NCI-H748 treated with DMSO at 0.1 percent for 48 hours (cell line): Measurements from ENCODE around the gene DMTF1.
"Not testable (repeated sequence)": the region's sequence is repeated elsewhere in the genome, so short reads cannot be mapped to it uniquely, and the experiment has no call there.

ENCODE experiments used
- DNase-seq: peaks from one replicate; lab custom pipeline; 2025; lab: John Stamatoyannopoulos, UW

Gene DMTF1, protein sequence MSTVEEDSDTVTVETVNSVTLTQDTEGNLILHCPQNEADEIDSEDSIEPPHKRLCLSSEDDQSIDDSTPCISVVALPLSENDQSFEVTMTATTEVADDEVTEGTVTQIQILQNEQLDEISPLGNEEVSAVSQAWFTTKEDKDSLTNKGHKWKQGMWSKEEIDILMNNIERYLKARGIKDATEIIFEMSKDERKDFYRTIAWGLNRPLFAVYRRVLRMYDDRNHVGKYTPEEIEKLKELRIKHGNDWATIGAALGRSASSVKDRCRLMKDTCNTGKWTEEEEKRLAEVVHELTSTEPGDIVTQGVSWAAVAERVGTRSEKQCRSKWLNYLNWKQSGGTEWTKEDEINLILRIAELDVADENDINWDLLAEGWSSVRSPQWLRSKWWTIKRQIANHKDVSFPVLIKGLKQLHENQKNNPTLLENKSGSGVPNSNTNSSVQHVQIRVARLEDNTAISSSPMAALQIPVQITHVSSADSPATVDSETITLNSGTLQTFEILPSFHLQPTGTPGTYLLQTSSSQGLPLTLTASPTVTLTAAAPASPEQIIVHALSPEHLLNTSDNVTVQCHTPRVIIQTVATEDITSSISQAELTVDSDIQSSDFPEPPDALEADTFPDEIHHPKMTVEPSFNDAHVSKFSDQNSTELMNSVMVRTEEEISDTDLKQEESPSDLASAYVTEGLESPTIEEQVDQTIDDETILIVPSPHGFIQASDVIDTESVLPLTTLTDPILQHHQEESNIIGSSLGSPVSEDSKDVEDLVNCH

GRCh38 chr7:87152112-87152896 lies at the start of gene DMTF1:
TSS of gene DMTF1 (plus strand) at chr7:87152453. CDS start at chr7:87164942, 12,489 bp downstream.
- peak; percentile 88 for DNase-seq

DNA sequence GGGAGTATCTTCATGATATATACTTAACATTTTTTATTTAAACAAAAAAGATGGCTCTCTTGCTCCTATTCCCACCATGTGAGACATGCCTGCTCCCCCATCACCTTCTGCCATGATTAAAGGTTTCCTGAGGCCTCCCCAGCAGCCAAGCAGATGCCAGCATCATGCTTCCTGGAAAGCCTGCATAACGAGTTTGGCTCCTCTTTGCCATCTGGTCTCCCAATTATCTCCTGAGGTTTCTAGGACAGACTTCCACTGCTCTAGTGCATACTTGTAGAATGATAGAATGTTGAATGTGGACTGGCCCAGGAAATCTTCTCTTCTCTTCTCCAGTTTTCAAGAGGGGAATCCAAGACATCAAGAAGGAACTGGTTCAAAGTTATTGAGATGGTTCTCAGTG lies 46.9 kb upstream of the DMTF1 start:
- DNase-seq, result no peak

DNA sequence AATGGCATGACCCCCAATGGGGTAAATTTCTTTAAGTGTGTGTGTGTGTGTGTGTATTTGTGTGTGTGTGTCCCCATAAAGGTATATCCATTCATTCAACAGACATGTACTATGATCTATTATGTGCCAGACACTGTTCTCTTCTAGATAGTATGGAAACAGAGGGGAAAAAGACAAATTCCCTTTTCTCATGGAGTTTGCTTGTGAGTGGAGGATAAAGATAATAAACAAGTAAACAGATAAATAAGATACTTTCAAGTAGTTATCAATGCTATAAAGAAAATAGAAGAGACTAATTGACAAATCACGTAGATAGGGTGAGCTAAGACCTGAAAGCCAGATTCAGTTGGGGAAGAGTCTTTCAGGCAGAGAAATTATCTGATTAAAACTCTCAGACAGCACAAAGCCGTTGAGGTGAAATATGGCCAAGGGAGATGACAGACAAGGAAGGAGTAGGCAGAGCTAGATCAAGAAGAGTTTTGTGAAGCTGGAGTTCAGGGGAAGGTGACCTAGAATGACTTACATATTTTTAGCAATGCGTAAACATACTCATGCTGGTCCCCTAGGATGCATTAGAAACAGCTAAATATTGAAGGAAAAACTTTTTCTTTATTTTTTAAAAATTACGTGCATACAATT lies 45.2 kb upstream of the DMTF1 start:
- no peak for DNase-seq

DNA sequence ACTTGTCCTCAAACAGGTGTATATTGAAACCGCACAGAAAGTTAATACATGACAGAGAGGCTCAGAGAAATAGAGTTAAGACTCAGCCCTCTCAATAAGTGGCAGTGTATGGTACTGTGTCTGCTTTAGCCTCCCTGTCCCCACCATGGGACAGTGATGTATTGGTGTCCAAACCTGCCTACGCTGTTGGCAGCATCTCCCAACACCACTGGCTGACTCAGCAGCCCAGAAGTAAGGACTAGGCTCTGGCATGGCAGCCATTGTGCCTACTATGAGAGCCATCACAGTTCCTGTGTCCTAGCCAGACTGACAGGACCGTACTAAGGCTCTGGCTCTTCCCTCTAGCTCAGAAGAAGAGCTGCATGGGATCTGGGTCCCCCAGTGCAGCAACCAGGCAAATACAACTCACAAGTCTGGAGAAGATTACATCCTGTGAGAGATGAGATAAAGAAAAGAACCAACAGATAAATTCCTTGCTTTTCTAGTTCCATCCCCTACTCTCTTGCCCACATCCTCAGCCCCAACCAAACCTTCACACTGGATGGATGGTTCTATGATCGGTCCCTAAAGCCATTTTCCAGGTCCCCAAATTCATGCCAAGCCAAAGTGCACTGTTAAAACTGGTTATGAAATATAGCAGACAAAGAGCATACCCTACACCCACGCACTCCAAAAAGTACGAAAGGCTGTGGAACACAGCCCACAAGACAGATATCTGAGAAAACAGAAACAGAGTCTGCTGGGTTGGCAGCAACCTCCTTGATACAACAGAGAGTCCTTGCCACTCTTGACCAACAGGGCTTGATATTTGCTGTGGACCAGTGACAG lies 44.1 kb upstream of the DMTF1 start:
- DNase-seq, result no peak

DNA sequence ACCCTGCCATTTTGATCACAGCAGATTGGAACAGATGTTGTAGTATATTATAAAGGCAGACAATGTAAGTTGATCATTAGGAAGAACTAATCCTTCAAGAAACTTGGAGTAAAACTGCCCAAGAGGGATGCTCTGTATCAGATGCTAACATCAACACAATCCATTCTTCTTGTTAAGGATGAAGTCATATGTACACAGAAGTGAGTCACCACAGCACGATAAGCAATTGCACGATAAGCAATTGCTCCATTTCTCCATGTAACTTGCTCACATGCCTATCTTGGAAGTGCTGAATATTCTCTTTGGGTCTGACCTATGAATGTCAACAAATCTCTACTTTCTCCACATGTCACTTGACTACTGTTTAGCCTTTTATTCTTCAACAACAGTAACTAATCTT lies 41.5 kb upstream of the DMTF1 start:
- no peak for DNase-seq

DNA sequence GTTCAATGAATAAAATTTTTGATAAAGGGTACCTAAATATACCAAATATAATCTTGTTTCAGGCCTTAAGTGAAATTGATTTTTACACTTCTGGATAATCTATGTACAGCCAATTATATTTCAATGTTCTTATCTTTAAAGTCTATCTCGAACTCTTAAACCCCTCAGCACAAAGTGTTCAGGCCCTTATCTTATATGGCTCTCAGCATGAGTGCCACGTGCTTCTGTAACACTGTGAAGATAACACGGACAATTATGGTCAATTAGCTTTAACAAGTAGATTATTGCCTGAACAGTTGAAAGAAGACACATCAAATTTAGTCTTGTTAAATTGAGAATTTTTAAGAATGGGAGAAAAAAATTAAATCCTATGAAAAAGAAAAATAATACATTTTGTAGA lies 40.4 kb upstream of the DMTF1 start:
- DNase-seq, result no peak

GRCh38 chr7:87113077-87113476 lies 39.2 kb upstream of the DMTF1 start:
- no peak for DNase-seq

- not testable (repeated sequence) for DNase-seq
Measured at GRCh38 chr7:87113904-87114303, 38.3 kb upstream of the DMTF1 start.

- not testable (repeated sequence) for DNase-seq
Measured at GRCh38 chr7:87115772-87116171, 36.5 kb upstream of the DMTF1 start.

DNA sequence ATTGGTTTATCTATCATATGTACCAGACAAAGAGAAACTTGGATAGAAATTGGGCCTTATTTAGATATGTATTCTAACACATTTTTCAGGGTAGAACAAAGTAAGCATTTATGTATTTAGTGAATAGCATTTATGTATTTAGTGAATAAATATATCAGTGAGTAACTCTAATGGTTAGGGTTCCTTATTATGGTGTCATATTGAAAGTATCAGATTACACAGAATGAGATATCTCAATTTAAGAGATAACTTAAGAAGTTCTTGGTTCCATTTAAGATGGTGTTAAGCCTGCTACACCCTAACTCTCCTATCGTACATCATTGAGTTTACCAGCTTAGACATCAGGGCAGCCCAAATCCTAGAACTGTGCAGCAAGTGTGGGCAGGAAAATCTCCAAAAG lies 35.9 kb upstream of the DMTF1 start:
- DNase-seq, result no peak

DNA sequence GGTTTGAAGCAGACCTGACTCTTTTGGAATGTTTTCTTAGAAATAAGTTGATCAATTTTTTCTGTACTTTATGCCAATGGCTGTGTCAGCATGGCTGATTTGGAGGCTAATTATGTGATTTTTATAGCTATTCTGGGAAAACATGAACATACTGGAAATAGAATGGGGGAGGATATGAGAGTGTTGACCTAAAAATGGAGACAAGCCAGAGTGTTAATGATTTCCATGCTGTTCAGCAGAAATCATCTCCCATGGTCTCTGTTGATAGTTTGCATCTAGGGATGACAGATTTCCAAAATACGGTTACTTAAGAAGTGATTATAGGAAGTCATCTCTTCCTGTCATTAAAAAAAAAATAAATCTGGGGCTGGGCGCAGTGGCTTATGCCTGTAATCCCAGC lies 32.7 kb upstream of the DMTF1 start:
- no peak for DNase-seq

- DNase-seq, result no peak
Measured at GRCh38 chr7:87123105-87123504, 29.1 kb upstream of the DMTF1 start.

GRCh38 chr7:87127019-87127418 lies 25.2 kb upstream of the DMTF1 start:
- no peak for DNase-seq

DNA sequence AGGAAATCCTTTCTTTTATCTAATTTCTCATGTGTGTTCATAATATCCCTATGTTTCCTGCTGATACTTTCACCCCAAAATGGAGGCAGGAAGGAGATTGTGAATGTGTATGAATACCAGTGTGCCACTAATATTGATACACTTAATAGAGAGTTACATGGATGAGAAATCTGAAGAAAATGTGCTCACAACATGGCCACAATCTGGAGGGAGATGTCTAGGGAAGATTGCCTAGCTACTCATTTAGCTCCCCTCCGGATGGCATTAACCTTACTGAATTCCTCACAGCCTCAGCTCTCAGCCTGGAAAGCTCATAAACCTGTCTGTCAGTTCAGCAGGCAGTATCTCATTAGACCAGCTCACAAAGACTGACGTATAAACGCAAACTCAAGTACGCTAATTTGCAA lies 23.4 kb upstream of the DMTF1 start:
- DNase-seq, result no peak

DNA sequence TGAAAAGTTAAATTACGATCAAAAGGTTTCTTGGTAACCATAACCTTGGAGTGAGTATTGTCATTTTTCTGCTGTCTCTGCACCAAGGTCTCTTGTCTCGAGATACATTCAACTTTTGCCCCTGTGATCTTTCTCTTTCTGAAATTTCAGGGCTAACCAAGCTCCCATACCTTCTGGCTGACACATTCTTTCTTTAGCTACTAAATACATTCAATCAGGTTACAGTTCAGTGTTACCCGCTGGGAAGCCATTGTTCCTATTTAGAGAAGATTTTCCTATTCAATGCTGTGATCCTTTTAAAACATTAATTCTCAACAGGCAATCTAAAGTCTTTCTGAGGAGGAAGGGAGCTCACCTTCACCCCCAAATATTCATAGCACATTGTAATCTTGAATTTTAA lies 22.9 kb upstream of the DMTF1 start:
- no peak for DNase-seq

DNA sequence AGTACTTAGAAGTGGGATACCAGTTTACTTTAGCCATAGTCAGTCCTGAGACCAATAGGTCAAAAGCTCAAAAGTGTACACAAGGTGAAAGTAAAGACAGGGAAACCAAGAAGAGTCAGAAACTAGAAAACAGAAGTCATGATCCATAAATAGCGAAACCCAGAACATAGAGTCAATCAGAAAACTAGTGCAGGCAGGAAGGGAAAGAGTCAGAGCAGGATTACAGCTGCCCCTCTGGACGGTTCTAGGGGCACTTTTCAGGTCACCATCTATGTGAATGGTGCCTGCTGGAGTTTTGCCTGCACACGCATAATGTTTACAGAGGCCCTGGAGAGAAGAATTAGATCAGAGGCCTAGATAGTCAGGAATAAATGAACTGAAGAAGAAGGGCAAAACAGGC lies 22.4 kb upstream of the DMTF1 start:
- DNase-seq, result no peak

DNA sequence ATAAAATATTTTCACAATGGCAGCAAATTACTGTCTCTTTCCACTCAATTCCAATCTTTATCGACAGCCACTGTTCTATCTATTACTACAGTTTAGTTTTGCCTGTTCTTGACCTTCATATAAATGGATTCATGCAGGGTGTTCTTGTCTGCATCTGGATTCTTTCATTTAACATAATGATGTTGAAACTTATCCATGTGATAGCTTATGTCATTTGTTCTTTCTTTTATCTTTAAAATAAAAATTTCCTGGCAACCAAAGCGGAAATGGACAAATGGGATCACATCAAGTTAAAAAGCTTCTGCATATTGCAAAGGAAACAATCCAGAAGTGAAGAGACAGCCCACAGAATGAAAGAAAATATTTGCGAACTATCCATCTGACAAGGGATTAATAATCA lies 20.5 kb upstream of the DMTF1 start:
- no peak for DNase-seq

DNA sequence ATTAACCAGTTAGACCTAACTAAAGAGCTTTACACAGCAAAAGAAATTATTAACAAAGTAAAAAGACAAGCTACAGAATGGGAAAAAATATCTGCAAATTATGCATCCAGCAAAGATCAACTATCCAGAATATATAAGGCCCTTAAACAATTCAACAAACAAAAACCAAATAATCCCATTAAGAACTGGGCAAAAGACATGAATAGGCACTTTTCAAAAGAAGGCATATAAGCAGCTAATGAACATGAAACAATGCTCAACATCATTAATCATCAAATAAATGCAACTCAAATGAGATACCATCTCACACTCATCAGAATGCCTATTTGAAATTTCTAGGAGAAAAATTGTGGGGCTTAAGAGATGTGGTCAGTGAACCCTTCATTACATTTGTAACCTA lies 15.0 kb upstream of the DMTF1 start:
- no peak for DNase-seq

DNA sequence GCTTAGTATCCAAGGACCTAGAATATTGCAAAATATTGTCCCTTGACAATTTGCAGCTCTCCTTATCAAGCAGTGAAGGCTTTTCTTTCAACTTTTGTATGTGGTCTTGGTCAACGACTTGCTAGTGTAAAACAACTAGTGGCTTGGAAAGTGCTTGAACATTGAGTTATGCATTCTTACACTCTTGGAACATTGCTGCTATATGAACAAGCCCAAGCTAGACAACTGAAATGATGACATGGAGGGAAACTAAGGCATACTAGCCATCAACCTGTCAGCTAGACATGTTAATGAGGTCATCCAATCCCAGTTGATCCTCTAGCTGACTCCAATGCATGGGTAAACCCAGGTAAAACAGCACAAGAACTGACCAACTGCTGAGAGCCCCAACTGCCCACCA lies 12.7 kb upstream of the DMTF1 start:
- no peak for DNase-seq

GRCh38 chr7:87140271-87140748 lies 11.9 kb upstream of the DMTF1 start:
- DNase-seq, result no peak

GRCh38 chr7:87144173-87144657 lies 8.0 kb upstream of the DMTF1 start:
- DNase-seq, result no peak
